ENCODE measurements around the gene ZFAND4.
"Not testable (repeated sequence)": the region's sequence is repeated elsewhere in the genome, so short reads cannot be mapped to it uniquely, and the experiment has no call there.

Gene ZFAND4

GRCh38 chr10:45640049-45640448 is 32.5 kb downstream of the ZFAND4 start:
- DNase-seq = no peak

DNA sequence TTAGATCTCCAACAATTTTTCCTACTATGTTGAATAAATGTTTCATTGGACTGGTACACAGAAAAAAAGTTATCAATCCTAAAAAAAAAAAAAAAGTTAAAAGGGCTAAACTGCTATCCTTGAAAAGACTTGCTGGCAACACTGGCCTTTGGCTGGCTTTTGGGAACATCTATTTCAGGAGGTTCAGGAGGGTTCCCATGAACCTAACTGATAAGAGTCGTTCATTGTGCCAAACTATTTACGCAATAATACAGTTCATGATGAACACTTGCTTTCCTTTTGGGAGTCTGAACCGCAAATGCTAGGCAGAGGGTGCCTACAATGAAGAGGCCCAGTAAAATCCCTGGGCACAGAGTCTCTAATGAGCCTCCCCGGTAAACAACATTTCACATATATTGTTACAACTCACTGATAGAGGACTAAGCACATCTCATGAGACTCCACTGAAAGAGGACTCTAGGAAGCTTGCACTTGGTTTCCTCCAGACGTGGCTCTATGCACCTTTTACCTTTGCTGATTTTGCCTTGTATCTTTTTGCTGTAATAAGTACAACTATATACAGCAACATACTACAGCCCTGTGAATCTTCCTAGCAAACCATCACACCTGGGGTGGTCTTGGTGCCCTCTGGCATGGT is 45.0 kb downstream of the ZFAND4 start:
- DNase-seq = no peak

- no peak for DNase-seq
These were observed 46.7 kb downstream of the ZFAND4 start for GRCh38 chr10:45625879-45626278.

GRCh38 chr10:45624724-45625123 is 47.8 kb downstream of the ZFAND4 start:
- DNase-seq = no peak

- DNase-seq = no peak
These were observed 57.7 kb downstream of the ZFAND4 start for GRCh38 chr10:45614869-45615268.

GRCh38 chr10:45612741-45613140 is 59.8 kb downstream of the ZFAND4 start:
- DNase-seq = no peak

DNA sequence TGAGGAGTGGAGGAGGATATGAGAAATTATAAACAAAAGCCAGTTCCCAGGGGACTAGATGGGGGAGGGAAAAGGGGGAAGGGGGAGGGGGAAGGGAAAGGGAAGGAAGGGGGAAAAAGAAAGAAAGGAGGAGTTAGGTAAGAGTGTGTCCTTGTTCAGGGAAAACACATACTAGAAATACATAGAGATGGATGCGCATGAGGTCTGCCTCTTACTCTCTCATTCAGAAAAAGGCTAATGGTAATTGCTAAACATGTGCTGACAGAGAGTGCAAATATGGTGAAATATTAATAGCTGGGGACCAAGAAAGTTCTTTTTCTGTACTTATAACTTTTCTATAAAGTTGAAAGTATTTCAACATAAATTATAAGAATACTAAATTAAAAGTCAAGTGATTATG is 64.5 kb downstream of the ZFAND4 start:
- no peak for DNase-seq

- DNase-seq = no peak
These were observed 65.3 kb downstream of the ZFAND4 start for GRCh38 chr10:45607276-45607675.

DNA sequence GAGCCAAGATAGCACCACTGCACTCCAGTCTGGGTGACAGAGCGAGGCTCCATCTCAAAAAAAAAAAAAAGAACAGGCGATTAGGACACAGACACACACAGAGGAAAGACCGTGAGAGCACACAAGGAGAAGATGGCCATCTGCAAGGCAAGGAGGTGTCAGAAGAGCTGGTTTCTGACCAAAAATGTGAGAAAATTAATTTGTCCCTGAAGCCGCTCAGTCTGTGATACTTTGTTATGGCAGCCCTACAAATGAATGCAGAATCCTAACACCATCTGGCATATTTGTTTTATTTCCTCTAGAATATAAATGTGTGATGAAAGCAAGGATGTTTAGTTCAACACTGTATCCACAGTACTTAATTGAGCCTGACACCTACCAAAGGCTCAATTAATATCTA is 69.7 kb downstream of the ZFAND4 start:
- DNase-seq = no peak

- no peak for DNase-seq
These were observed 70.4 kb downstream of the ZFAND4 start for GRCh38 chr10:45602082-45602730.

- DNase-seq = not testable (repeated sequence)
These were observed 71.2 kb downstream of the ZFAND4 start for GRCh38 chr10:45601254-45601930.

- not testable (repeated sequence) for DNase-seq
These were observed 72.0 kb downstream of the ZFAND4 start for GRCh38 chr10:45600337-45601253.

DNA sequence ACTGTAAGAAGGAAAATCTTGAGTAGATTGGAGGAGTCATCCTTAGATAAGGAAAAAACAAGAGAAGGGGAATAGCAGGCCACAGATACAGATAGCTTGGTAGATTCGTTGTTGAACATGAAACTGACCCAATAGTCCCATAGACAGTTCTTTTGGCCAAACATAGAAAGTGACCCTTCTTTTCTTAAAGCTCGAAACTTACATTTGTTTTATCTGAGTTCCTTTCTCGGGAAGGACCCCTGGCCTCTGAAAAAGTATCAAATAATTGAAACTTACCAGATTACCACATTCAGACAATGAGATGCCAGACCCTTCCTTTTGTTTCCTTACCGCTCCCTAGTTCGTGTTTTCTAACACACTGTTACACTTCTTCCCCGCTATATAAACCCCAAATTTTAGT is 72.9 kb downstream of the ZFAND4 start:
- no peak for DNase-seq

DNA sequence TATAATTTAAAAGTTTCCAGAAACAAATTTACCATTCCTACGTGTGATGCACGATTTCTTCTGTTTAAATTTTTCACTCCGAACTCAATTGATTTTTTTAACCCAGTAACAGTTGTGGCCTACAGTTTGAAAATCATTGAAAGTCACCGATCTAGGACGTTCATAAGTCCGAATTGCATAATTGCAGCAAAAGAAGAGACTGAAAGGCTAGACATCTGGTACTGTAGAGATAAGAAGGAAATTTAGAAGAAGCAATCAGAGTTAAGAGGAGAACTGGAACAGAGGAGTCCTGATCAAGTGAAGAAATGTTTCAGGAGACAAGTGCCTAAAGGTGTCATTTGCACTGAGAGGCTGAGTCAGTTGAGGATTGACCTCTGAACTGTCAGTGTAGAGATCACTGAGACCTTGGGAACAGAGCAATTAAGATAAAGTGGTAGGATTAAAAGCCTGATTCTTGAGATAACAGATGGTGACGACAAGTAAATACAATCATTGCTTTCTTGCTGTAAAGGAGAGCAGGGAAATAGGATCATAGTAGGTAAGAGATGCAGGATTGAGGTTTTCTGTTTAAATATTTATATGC is 73.5 kb downstream of the ZFAND4 start:
- no peak for DNase-seq

GRCh38 chr10:45596526-45596925 is 76.0 kb downstream of the ZFAND4 start:
- no peak for DNase-seq

GRCh38 chr10:45594276-45595157 is 78.1 kb downstream of the ZFAND4 start:
- DNase-seq = peak; percentile 90

GRCh38 chr10:45593938-45594275 is 78.7 kb downstream of the ZFAND4 start:
- no peak for DNase-seq

DNA sequence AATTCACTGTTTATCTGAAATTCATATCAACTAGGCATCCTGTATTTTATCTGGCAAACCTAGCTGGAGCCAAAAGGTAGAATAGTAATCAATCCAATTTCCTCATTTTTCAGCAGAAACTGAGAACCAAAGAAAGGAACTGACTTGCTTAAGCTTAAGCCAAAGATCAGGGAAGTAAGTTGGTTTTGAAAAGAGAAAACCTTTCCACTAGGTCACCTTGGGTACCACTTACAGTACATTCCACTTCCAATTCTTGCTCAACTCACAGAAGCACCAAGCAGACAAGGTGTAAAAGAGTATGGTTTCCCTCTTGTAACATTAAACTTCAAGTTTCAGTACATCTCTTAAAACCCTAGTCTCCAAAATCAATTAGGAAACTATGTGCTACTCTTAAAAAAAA is 79.6 kb downstream of the ZFAND4 start:
- DNase-seq = no peak

DNA sequence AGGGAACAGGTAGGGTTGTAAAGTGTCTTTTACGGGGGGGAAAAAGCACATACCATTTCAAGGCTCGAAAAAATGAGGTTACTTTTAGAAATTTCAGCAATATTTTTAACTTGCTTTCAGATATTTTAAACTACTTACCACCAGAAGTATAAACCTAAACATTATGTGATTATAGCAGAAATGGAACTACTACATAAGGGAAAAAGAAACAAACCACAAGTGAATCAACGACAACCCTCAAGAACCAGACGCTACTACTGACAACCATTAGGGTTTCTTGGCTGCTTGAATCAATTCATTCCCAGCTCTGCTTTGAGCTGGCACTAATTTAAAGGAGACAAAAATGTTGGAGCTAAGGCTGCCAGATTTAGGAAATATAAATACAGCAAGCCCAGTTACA is 80.1 kb downstream of the ZFAND4 start:
- DNase-seq = no peak

DNA sequence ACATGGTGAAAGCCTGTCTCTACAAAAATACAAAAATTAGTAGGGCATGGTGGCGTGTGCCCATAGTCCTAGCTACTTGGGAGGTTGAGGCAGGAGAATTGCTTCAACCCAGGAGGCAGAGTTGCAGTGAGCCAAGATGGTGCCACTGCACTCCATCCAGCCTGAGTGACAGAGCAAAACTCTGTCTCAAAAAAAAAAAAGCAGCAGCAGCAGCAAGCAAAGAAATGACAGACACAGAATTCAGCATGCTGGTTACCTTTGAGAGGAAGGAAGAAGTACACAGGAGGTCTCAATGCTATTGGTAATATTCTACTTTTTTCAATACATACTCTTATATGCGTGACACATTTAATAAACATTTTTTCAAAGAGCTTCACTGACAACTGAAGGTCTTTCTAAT is 81.3 kb downstream of the ZFAND4 start:
- DNase-seq = no peak

DNA sequence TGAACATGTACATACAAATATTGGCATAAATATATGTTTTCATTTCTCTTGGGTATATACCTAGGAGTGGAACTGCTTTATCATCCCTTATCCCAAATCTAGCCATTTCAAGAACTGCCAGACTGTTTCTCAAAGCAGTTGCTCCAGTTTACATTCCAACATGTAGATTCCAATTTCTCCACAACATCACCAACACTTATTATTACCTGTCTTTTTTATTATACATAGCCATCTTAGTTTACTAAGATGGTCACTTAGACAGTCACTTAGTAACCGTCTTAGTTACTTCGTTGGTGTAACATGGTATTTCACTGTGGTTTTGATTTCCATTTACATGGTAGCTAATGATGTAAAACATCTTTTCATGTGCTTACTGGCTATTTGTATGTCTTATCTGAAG is 82.7 kb downstream of the ZFAND4 start:
- no peak for DNase-seq

GRCh38 chr10:45589009-45589408 is 83.6 kb downstream of the ZFAND4 start:
- DNase-seq = no peak
